Esophagus muscularis mucosa (tissue), 3 donors: Measurements from ENCODE around the gene TM4SF1.

Experiments used
- CTCF ChIP-seq, 3 experiments: fragments of 200-600 bp in 2 of 3; fragments of 450-650 bp in 1 of 3; sonication (generic) in 2 of 3; IDR thresholded peaks; one replicate each; pipeline ENCODE4 v1.5.1; 2017 to 2019; ENCODE audit warnings: antibody characterized with exemption in 3 of 3, mild to moderate bottlenecking in 2 of 3, moderate library complexity in 1 of 3
- POLR2A ChIP-seq: fragments of 450-650 bp; IDR thresholded peaks from one replicate; pipeline ENCODE4 v1.6.1; 2017; ENCODE audit warnings: antibody characterized with exemption, moderate library complexity, mild to moderate bottlenecking, low read depth
- POLR2AphosphoS5 ChIP-seq, 2 donors: sonication (generic); formaldehyde crosslinking; IDR thresholded peaks; one replicate each; pipeline ENCODE4 v1.6.1; 2017; ENCODE audit warnings: antibody characterized with exemption in 2 of 2

- TF ChIP-seq CTCF (IDR thresholded peaks at IDR 0.05) (peak; percentile 43 to 66 (median 51)), POLR2A (no peak), POLR2AphosphoS5 (IDR thresholded peaks at IDR 0.05) (no peak)
Measured at GRCh38 chr3:149352556-149352955, 24.9 kb downstream of the TM4SF1 start.
